Sciatic nerve (tissue), 2 donors: ENCODE measurements around the gene LRRC75A. TPM values are rescaled to one million over a fixed set of nuclear protein-coding genes. Genes with fewer than 3 reads are reported as not detected.

ENCODE experiments used
- ATAC-seq: fragments of 200-7000 bp; cut with Tn5 transposase; one replicate; pipeline ENCODE4 v1.9.1; 2020; ENCODE audit warnings: mild to moderate bottlenecking, moderate library complexity
- DNase-seq: peaks from one replicate; pipeline ENCODE4 v3.0.0-alpha.2; 2020; ENCODE audit warnings: low spot score
- intact Hi-C: fragments of 100-400 bp; cut with DNase I; formaldehyde crosslinking; loops from one replicate; pipeline ENCODE4 v1.14.2; 2022
- total RNA-seq: library from RNA; stranded (reverse); fragmentation: NEBNext Ultra II Directional; extraction: Animal tissue kit (Norgen Biotek cat#: 25700); gene quantifications from one replicate; pipeline ENCODE4 v1.2.1, GENCODE V29; 2021
- donor health status: DM: no; HTN: no; CAD: no.
- donor health status: DM: no; HTN: no; CAD: no.

LRRC75A gene
- total RNA-seq, 1 donor from 2014 or later = 7.0 TPM

DNA sequence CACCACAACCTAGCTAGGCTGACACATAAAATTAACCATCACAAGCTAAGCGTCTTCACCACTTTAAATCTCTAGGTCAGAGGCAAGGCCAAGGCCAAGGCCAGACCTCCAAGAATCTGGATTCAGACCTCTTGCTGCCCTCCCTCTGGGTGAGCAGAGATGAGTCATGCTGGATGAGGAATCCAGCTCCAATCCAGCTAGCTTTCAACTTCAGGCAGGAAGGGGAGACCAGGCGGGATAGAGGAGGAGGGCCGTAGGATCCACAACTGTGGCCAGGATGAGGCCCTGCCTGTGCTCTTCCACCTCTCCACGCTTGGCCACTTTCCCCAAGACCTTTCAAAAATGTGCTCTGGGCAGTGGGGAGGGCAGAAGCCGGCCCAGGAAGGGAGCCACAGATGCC lies 14.7 kb downstream of the LRRC75A start:
- DNase-seq (no peak), ATAC-seq (peak; percentile 95)
- intact Hi-C loops = no loop called here

DNA sequence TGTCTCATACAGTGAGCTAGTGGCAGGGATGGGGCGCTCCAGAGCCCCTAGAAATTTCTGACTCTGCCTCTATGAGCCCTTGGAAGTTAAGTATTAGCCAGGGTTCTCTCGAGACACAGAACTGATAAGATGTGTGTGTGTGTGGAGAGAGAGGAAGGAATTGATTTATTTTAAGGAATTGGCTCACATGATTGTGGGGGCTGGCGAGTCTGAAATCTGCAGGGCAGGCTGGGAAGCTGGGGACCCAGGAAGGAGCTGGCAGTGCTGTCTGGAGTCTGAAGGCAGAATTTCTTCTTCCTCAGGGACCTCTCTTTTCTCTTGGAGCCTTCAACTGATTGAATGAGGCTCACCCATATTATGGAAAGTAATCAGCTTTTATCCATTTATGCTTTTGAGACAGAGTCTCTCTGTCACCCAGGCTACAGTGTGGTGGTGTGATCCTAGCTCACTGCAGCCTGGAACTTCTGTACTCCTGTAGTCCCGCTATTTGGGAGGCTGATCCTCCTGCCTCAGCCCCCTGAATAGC lies 16.8 kb downstream of the LRRC75A start:
- intact Hi-C loops = no loop called here
- DNase-seq = no peak
- ATAC-seq = no peak

- intact Hi-C loops = no loop called here
- DNase-seq (no peak), ATAC-seq (no peak)
Measured at GRCh38 chr17:16474012-16474725, 17.8 kb downstream of the LRRC75A start.

- ATAC-seq (no peak), DNase-seq (no peak)
- intact Hi-C loops = no loop called here
Measured at GRCh38 chr17:16473044-16474011, 18.7 kb downstream of the LRRC75A start.

- ATAC-seq (no peak), DNase-seq (no peak)
- intact Hi-C loops = no loop called here
Measured at GRCh38 chr17:16472539-16472938, 19.5 kb downstream of the LRRC75A start.

DNA sequence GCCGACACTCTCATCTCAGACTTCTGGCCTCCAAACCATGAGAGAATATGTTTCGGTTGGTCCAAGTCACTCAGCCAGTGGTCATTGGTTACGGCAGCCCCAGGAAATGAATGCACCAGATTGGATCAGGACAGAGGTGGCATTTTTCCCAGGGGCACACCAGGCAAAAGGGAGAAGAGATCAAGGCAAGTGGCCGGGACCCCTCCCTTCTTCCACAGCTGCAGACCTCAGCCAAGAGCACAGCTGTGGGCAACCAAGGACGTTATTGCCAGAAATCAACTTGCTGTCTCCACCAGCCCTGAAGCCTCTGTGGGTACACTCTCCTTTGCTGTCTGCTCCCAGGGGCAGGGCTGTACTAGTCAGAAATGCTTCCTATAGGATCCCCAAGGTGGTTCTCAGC lies 20.7 kb downstream of the LRRC75A start:
- DNase-seq = no peak
- intact Hi-C loops = no loop called here
- ATAC-seq = no peak

GRCh38 chr17:16470265-16470664 lies 21.7 kb downstream of the LRRC75A start:
- intact Hi-C loops = no loop called here
- ATAC-seq (peak; percentile 29), DNase-seq (no peak)

DNA sequence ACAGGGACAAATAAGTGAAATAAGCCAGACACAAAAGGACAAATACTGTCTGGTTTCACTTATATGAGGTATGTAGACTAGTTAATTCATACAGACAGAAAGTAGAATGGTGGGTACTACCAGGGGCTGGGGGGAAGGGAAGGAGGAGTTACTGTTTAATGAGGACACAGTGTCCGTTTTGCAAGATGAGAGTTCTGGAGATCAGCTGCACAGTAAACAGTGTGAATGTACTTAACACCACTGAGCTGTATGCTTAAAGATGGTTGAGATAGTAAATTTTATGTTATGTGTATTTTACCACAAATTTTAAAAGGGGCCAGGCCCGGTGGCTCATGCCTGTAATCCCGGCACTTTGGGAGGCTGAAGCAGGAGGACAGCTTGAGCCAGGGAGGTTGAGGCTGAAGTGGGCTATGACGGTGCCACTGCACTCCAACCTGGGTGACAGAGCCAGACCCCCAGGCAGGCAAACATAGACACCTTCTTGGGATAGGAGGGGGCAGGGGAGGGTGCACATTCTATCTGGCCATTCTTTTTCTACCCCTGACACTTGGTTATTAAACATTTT lies 23.5 kb downstream of the LRRC75A start:
- intact Hi-C loops = no loop called here
- no peak for ATAC-seq

DNA sequence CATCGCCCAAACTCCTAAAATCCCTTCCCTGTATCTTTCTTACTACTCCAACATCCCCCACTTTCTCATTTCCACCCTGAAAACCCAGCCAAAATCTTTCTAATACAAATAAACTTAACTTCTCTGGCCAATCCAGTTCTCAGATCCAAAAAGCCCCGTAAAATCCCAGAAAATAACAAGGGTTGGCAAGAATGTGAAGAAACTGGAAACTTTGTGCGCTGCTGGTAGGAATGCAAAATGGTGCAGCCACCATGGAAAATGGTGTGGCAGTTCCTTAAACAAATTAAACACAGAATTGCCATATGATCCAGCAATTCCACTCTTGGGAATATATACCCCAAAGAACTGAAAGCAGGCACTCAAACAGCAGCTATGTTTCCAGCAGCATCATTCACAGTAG lies 24.1 kb downstream of the LRRC75A start:
- ATAC-seq = no peak
- DNase-seq = no peak
- intact Hi-C loops = no loop called here

More for the DNA sequence above, 23.5 kb downstream of the LRRC75A start:
- no peak for DNase-seq

- ATAC-seq = no peak
- DNase-seq = no peak
- intact Hi-C loops = no loop called here
Measured at GRCh38 chr17:16467044-16467443, 24.9 kb downstream of the LRRC75A start.

DNA sequence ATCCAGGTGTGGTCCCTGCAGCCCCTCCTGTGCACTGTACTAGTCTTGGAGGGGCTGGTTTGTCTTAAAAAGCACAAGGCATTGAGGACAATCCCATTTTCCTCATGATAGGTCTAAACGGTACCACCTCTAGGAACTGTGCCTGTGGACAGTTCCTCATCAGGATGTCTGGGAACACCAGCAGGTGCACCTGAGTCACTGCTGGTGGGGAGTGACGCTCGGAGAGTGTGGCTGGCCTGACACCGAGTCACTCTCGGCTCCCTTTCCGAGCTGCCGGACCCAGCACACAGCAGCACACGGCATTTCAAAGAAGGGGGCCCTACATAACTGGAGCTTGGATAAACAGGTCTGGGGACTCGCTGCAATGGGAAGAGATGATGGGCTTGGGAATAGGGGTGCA lies 25.6 kb downstream of the LRRC75A start:
- ATAC-seq (no peak), DNase-seq (no peak)
- intact Hi-C loops = no loop called here

- intact Hi-C loops = no loop called here
- DNase-seq (no peak), ATAC-seq (peak; percentile 43)
Measured at GRCh38 chr17:16465861-16466338, 26.1 kb downstream of the LRRC75A start.

GRCh38 chr17:16465052-16465312 lies 27.0 kb downstream of the LRRC75A start:
- intact Hi-C loops = no loop called here
- ATAC-seq = no peak
- no peak for DNase-seq

DNA sequence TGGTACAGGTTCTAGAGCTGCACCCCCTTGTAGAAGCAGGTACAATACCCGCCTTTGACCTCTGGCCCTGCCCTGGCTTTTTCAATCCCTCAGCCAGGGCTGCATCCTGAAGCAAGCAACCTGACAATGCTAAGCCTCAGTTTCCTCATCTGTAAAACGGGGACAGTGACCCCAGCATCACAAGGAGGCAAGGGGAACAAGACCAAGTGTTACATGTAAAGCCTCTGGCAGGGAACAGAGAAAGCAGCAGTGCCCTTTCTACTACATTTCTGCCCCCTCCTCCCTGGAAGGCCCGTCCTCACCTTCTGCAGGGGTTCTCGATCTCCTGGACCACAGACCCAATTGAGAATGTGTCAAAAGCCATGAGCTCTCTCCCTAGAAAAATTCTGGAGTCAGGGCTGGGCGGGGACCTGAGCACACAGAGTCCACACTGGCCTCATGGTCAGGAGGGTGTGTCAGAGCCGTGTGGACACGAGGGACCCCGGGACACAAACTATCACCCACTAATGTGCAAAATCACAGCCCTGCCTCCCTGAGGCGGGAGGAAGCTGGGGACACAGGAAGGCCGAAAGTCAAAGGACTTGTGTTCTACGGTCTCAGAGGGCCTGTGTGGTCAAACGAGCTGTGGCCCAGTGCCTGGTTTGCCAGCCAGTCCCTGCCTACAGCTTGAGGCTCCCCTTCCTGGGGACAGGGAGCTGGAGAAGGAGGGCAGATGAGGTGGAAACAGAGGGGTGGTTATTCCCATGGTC lies 27.5 kb downstream of the LRRC75A start:
- ATAC-seq (peak; percentile 29), DNase-seq (no peak)
- intact Hi-C loops = no loop called here

DNA sequence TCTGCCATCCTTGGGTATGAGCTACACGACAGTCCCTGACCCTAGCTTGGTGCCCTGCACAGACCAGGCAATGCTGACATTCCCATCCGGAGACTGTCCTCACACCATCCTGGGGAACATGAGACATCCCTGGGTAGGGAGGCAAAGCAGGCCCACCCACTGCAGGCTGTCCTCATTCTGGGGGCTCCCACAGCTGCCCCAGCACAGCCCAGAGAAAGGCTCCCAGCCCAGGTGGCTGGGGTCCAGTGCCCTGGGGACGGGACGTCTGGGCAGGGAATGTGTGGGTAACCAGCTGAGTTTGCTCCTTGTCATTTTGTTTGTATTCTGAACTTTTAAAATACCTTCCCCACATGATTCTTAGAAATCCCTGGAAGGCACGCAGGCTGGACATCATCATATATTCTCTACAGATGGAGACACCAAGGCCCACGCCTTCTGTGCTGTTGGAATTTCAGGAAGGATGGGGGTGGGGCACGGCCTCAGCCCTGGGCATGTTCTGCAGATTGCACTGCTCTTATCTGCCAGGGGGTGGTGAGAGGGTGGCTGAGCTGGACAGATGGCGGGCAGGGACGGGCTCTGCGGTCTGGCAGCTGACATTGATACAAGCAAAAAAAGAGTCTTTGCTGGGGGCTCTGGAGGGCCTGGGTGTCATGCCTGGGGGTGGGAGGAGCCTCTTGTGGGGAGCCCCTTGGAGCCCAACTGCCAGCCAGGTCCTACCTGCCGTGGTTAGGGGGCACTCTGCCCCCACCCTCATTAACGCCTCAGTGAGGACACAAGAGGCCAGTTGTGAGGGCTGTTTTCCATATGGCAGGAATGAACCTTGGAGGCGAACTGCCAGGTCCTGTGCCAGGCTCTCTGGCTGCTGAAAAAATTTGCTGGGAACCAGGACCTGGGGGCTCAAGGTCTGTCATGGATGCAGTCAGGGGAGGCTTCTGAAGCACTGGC lies 28.4 kb downstream of the LRRC75A start:
- DNase-seq (no peak), ATAC-seq (peak; percentile 51)
- intact Hi-C loops = no loop called here

DNA sequence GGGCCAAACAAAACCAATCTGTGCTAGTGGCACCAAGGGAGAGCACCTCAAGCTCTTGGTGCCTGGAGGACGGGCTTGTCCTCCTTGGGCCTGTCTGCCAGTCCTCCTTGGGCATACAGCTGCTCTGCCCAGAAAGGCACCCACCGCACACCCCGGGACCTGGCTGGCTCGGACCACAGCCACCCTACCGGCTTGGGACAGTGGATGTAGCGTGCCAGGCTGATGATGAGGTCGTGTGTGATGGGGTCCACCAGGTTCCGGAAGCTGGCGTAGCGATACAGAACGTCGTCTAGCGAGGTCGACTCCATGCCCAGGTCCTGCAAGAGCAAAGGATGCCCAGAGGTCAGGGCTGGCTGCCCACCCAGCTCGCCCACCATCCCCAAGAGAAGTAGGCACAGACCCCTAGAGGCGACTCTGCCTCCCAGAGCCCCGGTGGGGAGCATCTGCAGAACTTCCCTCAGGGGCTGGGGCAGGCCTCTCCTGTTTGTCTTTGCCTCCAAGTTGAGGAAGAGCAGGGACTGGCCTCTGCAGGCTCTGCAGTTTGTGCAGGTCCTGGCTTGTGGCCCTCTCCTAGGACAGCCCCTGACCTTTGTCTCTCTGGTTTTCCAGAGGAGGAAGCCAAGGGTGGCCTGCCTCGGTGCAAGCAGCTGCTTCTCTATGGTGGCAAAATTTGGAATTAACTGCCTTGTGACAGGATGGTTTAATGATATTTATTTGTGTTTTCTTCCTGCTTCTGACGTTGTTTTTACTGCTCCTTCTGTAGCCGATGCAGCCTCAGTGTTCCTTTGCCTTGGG lies 29.7 kb downstream of the LRRC75A start:
- no peak for ATAC-seq
- no peak for DNase-seq
- intact Hi-C loops = no loop called here

DNA sequence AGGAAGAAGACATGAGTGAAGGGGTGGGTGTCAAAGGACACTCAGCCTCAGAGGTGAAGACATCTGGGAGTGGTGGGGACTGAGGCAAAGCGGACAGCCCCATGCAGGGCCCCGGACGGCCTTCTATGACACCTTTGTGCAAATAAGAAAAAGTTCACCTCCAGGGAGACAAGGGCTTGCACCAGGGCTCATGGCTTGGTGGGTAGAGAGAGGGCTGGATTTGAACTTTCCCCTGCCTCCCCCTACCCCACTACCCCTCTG lies 30.5 kb downstream of the LRRC75A start:
- intact Hi-C loops = no loop called here
- ATAC-seq (no peak), DNase-seq (no peak)
